OCI-LY7 (cell line): ENCODE measurements around the gene OR11A1. TPM values are rescaled to one million over a fixed set of nuclear protein-coding genes. Genes with fewer than 3 reads are reported as not detected.

Experiments
- BruUV-seq: library from RNA; stranded (reverse); fragments of 400-500 nt; replicated peaks from 2 replicates; lab custom pipeline; 2021; lab: Mats Ljungman, UMichigan
- CTCF ChIA-PET: fragments of 300-600 bp; sonication (Branson Sonifier 250); formaldehyde crosslinking; loops from one replicate; lab custom pipeline; 2022; ENCODE audit warnings: antibody characterized with exemption; ENCODE audit not compliant: unreplicated experiment; lab: Charles Lee
- POLR2A ChIA-PET: fragments of 300-600 bp; sonication (Branson Sonifier 250); formaldehyde crosslinking; loops from one replicate; lab custom pipeline; 2022; ENCODE audit warnings: antibody characterized with exemption; lab: Charles Lee
- DNase-seq: peaks from one replicate; pipeline ENCODE4 v3.0.0-alpha.2; 2015; ENCODE audit warnings: low spot score
- H2AFZ ChIP-seq: fragments of 200-600 bp; sonication (generic), shearing (Covaris generic); 2 replicates; pipeline ENCODE4 v1.6.1; 2014; ENCODE audit warnings: mild to moderate bottlenecking, antibody characterized with exemption, low read length, moderate library complexity
- H3K27ac ChIP-seq: fragments of 200-600 bp; sonication (generic); 2 replicates; pipeline ENCODE4 v1.5.1; 2014; ENCODE audit warnings: mixed run types, low read depth, mild to moderate bottlenecking, moderate library complexity, low read length, inconsistent platforms; ENCODE audit not compliant: poor library complexity, severe bottlenecking
- H3K36me3 ChIP-seq: fragments of 200-600 bp; sonication (generic); 2 replicates; pipeline ENCODE4 v1.6.1; 2014; ENCODE audit warnings: mild to moderate bottlenecking, antibody characterized with exemption, low read length, moderate library complexity, mixed read lengths; ENCODE audit not compliant: insufficient read depth
- H3K4me1 ChIP-seq: fragments of 200-600 bp; sonication (generic); 2 replicates; pipeline ENCODE4 v1.5.1; 2014; ENCODE audit warnings: mild to moderate bottlenecking, low read length; ENCODE audit not compliant: insufficient read depth, poor library complexity, severe bottlenecking
- H3K4me2 ChIP-seq: fragments of 200-600 bp; sonication (generic); 2 replicates; pipeline ENCODE4 v1.6.1; 2014; ENCODE audit warnings: mild to moderate bottlenecking, low read length
- H3K4me3 ChIP-seq: fragments of 200-600 bp; sonication (generic); 2 replicates; pipeline ENCODE4 v1.5.1; 2014; ENCODE audit warnings: mild to moderate bottlenecking, low read depth, low read length; ENCODE audit not compliant: poor library complexity, severe bottlenecking
- H3K79me2 ChIP-seq: fragments of 200-600 bp; sonication (generic); 2 replicates; pipeline ENCODE4 v1.6.1; 2016; ENCODE audit warnings: low read depth, mild to moderate bottlenecking, low read length, moderate library complexity, mixed read lengths; ENCODE audit not compliant: insufficient read depth
- H3K9me2 ChIP-seq: fragments of 200-600 bp; sonication (generic); 2 replicates; pipeline ENCODE4 v1.6.1; 2016; ENCODE audit warnings: mild to moderate bottlenecking, low read length, mixed read lengths; ENCODE audit not compliant: insufficient read depth
- H3K9me3 ChIP-seq: fragments of 200-600 bp; sonication (generic); 2 replicates; pipeline ENCODE4 v1.6.1; 2014; ENCODE audit warnings: mild to moderate bottlenecking, mixed run types, low read length, mixed read lengths
- H4K20me1 ChIP-seq: fragments of 200-600 bp; sonication (generic); 2 replicates; pipeline ENCODE4 v1.6.1; 2014; ENCODE audit warnings: mild to moderate bottlenecking, antibody characterized with exemption, low read length, moderate library complexity, mixed read lengths; ENCODE audit not compliant: insufficient read depth
- EZH2phosphoT487 ChIP-seq: fragments of 200-600 bp; sonication (generic); IDR thresholded peaks from 2 replicates; pipeline ENCODE4 v1.6.1; 2018; ENCODE audit warnings: low read depth, borderline replicate concordance, mild to moderate bottlenecking, mixed run types, antibody characterized with exemption, low read length, moderate library complexity, mixed read lengths
- intact Hi-C: fragments of 100-400 bp; cut with micrococcal nuclease; formaldehyde crosslinking; loops from one replicate; pipeline ENCODE4 v1.10.0; 2022; ENCODE audit not compliant: unreplicated experiment
- total RNA-seq, 2 experiments: library from RNA; depleted of rRNA in 1 of 2; stranded (reverse); fragments of >200 nt in 1 of 2; shearing (Covaris generic) in 1 of 2; gene quantifications; 2 replicates each; pipeline ENCODE4 v1.2.3, GENCODE V29; 2014 to 2022
- TF ChIP-seq, protein P1 (sequence below): fragments of 200-600 bp; sonication (generic); conservative IDR thresholded peaks from 2 replicates; pipeline ENCODE4 v1.5.1; 2014; ENCODE audit warnings: mild to moderate bottlenecking, antibody characterized with exemption, low read length, moderate library complexity, mixed read lengths

OR11A1 gene
- total RNA-seq, 2 experiments from 2014 or later: not detected

DNA sequence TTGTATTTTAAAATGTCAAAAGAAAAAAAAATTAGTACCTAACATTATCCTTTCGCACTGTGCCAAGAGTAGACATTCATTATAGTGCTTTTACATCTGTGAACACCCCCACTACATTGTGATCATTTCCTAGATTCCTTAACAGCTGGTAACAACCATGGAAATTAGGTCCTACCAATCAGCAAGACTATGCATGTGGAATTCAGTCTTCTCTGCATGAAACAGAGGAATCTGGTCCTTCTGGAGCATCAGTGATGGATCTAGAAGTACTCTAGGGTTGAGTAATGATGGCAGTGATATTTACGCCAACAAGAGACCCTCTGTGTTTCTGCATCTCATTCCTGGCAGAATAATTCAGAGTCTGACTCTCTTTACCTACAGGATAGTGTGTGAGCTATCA is 32.7 kb downstream of the OR11A1 start:
- H3K9me3 ChIP-seq: no peaks in the 10 kb centered on the region
- no peaks in the 10 kb centered on the region for H3K9me2 ChIP-seq
- no peak for DNase-seq
- H2AFZ ChIP-seq: no peak overlapping the region
- H3K4me1 ChIP-seq: no peaks in the 10 kb centered on the region
- no peaks in the 10 kb centered on the region for H4K20me1 ChIP-seq
- TF ChIP-seq, protein P1, sequence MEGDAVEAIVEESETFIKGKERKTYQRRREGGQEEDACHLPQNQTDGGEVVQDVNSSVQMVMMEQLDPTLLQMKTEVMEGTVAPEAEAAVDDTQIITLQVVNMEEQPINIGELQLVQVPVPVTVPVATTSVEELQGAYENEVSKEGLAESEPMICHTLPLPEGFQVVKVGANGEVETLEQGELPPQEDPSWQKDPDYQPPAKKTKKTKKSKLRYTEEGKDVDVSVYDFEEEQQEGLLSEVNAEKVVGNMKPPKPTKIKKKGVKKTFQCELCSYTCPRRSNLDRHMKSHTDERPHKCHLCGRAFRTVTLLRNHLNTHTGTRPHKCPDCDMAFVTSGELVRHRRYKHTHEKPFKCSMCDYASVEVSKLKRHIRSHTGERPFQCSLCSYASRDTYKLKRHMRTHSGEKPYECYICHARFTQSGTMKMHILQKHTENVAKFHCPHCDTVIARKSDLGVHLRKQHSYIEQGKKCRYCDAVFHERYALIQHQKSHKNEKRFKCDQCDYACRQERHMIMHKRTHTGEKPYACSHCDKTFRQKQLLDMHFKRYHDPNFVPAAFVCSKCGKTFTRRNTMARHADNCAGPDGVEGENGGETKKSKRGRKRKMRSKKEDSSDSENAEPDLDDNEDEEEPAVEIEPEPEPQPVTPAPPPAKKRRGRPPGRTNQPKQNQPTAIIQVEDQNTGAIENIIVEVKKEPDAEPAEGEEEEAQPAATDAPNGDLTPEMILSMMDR: no peak
- TF ChIP-seq EZH2phosphoT487: no peak
- intact Hi-C loops: no loop called here
- H3K4me3 ChIP-seq: no peak overlapping the region
- ChIA-PET POLR2A (no interaction called here), CTCF (no interaction called here)
- no TSS peak for BruUV-seq
- no peak overlapping the region for H3K27ac ChIP-seq
- H3K4me2 ChIP-seq: no peak overlapping the region
- no peaks in the 10 kb centered on the region for H3K36me3 ChIP-seq
- H3K79me2 ChIP-seq: no peaks in the 10 kb centered on the region

DNA sequence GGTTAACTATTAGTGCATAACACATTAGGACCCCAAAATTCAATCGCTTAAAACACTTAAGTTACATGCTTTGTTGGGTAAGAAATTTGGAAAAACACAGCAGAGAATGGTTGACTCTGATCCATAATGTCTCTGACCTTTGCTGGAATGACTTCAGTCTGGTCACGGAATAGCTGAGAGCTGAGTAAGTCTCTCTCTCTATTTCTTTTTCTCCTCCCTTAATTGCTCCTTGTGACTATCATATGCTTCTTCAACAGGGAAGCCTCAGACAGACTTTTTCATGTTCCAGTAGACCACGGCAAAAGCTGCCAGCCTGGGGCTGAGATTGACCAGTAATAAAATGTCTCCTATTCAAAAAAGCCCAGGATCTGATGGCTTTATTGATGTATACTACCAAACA is 37.4 kb downstream of the OR11A1 start:
- H3K36me3 ChIP-seq: no peaks in the 10 kb centered on the region

GRCh38 chr6:29414588-29414987 is 42.3 kb downstream of the OR11A1 start, which contains the start of gene OR12D1:
TSS of gene OR12D1 (plus strand) at chr6:29414928.
- Histone ChIP-seq H3K4me2 (no peak within 1 kb of the TSS), H2AFZ (no peak within 1 kb of the TSS), H3K36me3 (no peaks in the 10 kb centered on the region), H3K4me1 (no peaks in the 10 kb centered on the region), H4K20me1 (no peaks in the 10 kb centered on the region), H3K9me2 (no peaks in the 10 kb centered on the region), H3K27ac (no peak within 1 kb of the TSS), H3K79me2 (no peaks in the 10 kb centered on the region), H3K9me3 (no peaks in the 10 kb centered on the region), H3K4me3 (no peak within 1 kb of the TSS)
- POLR2A ChIA-PET: no interaction called here
- intact Hi-C loops: no loop called here
- no peak for TF ChIP-seq EZH2phosphoT487
- TF ChIP-seq, protein P1: no peak
- BruUV-seq: no TSS peak
- no peak for DNase-seq
- CTCF ChIA-PET: no interaction called here

More for the DNA sequence above, 37.4 kb downstream of the OR11A1 start:
- H3K9me3 ChIP-seq: no peaks in the 10 kb centered on the region
- no peak overlapping the region for H3K4me2 ChIP-seq
- no peak for DNase-seq
- intact Hi-C loops: no loop called here
- H3K4me1 ChIP-seq: no peaks in the 10 kb centered on the region
- POLR2A ChIA-PET: no interaction called here
- H3K79me2 ChIP-seq: no peaks in the 10 kb centered on the region
- H2AFZ ChIP-seq: no peak overlapping the region
- TF ChIP-seq EZH2phosphoT487: no peak
- TF ChIP-seq, protein P1: no peak
- H3K4me3 ChIP-seq: no peak overlapping the region
- CTCF ChIA-PET: no interaction called here
- H4K20me1 ChIP-seq: no peaks in the 10 kb centered on the region
- no peaks in the 10 kb centered on the region for H3K9me2 ChIP-seq
- H3K27ac ChIP-seq: no peak overlapping the region
- no TSS peak for BruUV-seq
